Breast epithelium (tissue), 4 donors: ENCODE measurements around the gene LIN28B. TPM values are rescaled to one million over a fixed set of nuclear protein-coding genes. Genes with fewer than 3 reads are reported as not detected.

Experiments used
- DNase-seq, 2 donors: peaks; one replicate each; pipeline ENCODE4 v3.0.0-alpha.2; 2019; ENCODE audit warnings: low spot score in 2 of 2
- H3K27ac ChIP-seq, 2 donors: fragments of 200-600 bp; sonication (generic) in 1 of 2; one replicate each; pipeline ENCODE4 v1.5.1; 2016 to 2019; ENCODE audit warnings: mild to moderate bottlenecking in 1 of 2
- H3K27me3 ChIP-seq, 2 donors: fragments of 200-600 bp; sonication (generic) in 1 of 2; one replicate each; pipeline versions ENCODE4 v1.5.1 to v1.6.0; 2017 to 2019; ENCODE audit warnings: control low read depth in 1 of 2, mild to moderate bottlenecking in 1 of 2
- H3K36me3 ChIP-seq: fragments of 200-600 bp; one replicate; pipeline ENCODE4 v1.5.1; 2019
- H3K4me1 ChIP-seq, 2 donors: fragments of 200-600 bp; sonication (generic); one replicate each; pipeline ENCODE4 v1.5.1; 2016 to 2019; ENCODE audit warnings: control low read depth in 1 of 2
- H3K4me3 ChIP-seq, 3 donors: fragments of 200-600 bp; sonication (generic); 1 replicate in 2 of 3; 2 replicates in 1 of 3; pipeline ENCODE4 v1.5.1; 2016 to 2019; ENCODE audit warnings: mild to moderate bottlenecking in 3 of 3, moderate library complexity in 2 of 3
- H3K9me3 ChIP-seq, 2 donors: fragments of 200-600 bp; sonication (generic) in 1 of 2; one replicate each; pipeline ENCODE4 v1.5.1; 2016 to 2019; ENCODE audit warnings: control low read depth in 1 of 2
- POLR2A ChIP-seq: fragments of 450-650 bp; IDR thresholded peaks from one replicate; pipeline ENCODE4 v1.6.1; 2016; ENCODE audit warnings: antibody characterized with exemption, mild to moderate bottlenecking, moderate library complexity
- POLR2AphosphoS5 ChIP-seq, 3 donors: sonication (generic); formaldehyde crosslinking; IDR thresholded peaks; one replicate each; pipeline ENCODE4 v1.6.1; 2017; ENCODE audit warnings: antibody characterized with exemption in 3 of 3
- intact Hi-C: fragments of 100-400 bp; cut with DNase I; formaldehyde crosslinking; loops from one replicate; pipeline ENCODE4 v1.15.1; 2023; ENCODE audit warnings: low total_unique reads
- total RNA-seq, 3 donors: library from RNA; depleted of rRNA; stranded (reverse); fragments of >200 nt; gene quantifications; one replicate each; pipeline ENCODE4 v1.1.0, GENCODE V29; 2016
- TF ChIP-seq, protein P1 (sequence below), 3 donors: fragments of 450-650 bp; IDR thresholded peaks; one replicate each; pipeline ENCODE4 v1.5.1; 2016 to 2017; ENCODE audit warnings: antibody characterized with exemption in 3 of 3, mild to moderate bottlenecking in 3 of 3, moderate library complexity in 3 of 3

Gene LIN28B
- total RNA-seq, 3 donors from 2014 or later: not detected

DNA sequence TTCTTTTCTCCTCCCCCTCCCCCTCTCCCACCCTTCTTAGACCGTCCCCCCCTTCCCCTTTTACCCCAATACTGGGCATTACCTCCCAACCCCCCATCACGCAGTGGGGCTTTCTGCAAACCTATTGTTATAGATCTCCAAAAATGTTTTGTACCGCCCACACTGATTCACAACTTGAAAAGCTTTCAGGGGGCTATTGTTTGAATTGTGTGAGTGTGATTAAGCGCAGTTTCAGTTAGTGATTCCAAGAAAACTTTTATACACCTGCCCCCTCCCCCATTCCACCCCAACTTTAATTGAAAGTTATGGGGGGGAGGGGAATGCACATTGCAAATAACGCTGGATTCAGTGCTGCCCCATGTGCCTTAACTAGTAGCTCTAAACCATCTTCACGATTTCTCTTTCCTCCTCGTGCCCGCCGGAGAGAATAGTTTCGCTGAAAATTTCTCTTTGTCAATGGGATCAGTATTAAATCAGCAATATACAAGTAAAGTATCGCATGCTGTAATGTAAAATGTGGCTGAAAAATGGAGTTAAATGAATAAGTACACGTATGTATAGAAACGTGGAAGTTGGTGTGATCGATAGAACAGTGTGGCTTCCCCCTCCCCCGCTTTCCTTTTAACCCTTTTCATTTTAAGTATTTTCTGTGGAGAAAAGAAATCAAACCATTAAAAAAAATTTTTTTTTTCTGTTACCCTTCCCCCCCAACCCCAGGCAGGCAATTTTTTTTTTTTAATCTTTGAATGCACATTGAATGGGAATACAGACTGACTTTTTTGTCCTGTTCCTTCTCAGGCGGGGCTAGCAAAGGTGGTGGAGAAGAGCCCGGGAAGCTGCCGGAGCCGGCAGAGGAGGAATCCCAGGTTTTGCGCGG, 632 bp downstream of the LIN28B start:
- Histone ChIP-seq H3K27me3 (peaks cover 0 to 75% of the 10 kb centered on the region in 2 donors), H3K9me3 (no peaks in the 10 kb centered on the region), H3K4me1 (peaks cover 0 to 2% of the 10 kb centered on the region in 2 donors), H3K36me3 (no peaks in the 10 kb centered on the region), H3K4me3 (no peak overlapping the region), H3K27ac (no peak overlapping the region)
- DNase-seq: no peak
- intact Hi-C loops: no loop called here
- TF ChIP-seq POLR2AphosphoS5 (IDR thresholded peaks at IDR 0.05) (no peak), POLR2A (no peak)
- TF ChIP-seq, protein P1, sequence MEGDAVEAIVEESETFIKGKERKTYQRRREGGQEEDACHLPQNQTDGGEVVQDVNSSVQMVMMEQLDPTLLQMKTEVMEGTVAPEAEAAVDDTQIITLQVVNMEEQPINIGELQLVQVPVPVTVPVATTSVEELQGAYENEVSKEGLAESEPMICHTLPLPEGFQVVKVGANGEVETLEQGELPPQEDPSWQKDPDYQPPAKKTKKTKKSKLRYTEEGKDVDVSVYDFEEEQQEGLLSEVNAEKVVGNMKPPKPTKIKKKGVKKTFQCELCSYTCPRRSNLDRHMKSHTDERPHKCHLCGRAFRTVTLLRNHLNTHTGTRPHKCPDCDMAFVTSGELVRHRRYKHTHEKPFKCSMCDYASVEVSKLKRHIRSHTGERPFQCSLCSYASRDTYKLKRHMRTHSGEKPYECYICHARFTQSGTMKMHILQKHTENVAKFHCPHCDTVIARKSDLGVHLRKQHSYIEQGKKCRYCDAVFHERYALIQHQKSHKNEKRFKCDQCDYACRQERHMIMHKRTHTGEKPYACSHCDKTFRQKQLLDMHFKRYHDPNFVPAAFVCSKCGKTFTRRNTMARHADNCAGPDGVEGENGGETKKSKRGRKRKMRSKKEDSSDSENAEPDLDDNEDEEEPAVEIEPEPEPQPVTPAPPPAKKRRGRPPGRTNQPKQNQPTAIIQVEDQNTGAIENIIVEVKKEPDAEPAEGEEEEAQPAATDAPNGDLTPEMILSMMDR (IDR thresholded peaks at IDR 0.05): no peak

DNA sequence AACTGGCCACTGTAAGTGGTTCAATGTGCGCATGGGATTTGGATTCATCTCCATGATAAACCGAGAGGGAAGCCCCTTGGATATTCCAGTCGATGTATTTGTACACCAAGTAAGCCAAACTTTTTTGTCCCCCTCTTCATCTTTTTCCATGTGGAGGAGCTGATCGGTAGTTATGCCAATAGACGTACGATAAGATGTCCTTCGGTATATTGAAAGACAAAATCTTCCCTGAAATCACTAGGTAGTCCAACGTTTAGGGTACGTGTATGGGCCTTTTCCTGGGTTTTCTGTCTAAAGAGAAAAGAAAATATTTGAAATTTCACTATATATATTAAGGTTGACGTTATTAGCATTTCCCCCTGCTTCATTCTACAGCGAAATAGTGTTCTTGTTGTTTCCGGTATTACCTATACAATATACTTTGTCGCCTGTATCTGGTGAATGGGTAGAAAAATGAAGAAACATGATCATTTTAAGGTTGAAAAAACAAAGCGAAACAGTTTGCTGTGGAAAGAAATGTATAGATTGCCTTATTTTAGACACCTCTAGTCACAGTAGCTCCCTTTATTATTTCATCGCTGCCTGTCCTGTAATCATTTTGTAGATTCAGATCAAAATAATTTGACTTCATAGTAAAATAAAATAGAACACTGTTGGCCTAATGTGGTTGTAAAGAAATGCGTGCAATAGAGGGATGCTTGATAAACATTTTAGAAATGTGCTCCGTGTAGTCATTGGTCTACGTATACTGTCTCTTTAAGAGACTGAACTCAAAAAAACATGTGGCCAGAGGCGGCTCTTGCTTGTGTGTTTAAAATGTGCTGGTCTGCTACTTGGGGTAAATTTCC, 1.5 kb downstream of the LIN28B start:
- Histone ChIP-seq H3K27me3 (peaks cover 0 to 66% of the 10 kb centered on the region in 2 donors), H3K9me3 (no peaks in the 10 kb centered on the region), H3K4me3 (no peak overlapping the region), H3K4me1 (peaks cover 0 to 2% of the 10 kb centered on the region in 2 donors), H3K36me3 (no peaks in the 10 kb centered on the region), H3K27ac (no peak overlapping the region)
- intact Hi-C loops: no loop called here
- TF ChIP-seq POLR2A (no peak), POLR2AphosphoS5 (IDR thresholded peaks at IDR 0.05) (no peak)
- TF ChIP-seq, protein P1 (IDR thresholded peaks at IDR 0.05): no peak
- DNase-seq: no peak

DNA sequence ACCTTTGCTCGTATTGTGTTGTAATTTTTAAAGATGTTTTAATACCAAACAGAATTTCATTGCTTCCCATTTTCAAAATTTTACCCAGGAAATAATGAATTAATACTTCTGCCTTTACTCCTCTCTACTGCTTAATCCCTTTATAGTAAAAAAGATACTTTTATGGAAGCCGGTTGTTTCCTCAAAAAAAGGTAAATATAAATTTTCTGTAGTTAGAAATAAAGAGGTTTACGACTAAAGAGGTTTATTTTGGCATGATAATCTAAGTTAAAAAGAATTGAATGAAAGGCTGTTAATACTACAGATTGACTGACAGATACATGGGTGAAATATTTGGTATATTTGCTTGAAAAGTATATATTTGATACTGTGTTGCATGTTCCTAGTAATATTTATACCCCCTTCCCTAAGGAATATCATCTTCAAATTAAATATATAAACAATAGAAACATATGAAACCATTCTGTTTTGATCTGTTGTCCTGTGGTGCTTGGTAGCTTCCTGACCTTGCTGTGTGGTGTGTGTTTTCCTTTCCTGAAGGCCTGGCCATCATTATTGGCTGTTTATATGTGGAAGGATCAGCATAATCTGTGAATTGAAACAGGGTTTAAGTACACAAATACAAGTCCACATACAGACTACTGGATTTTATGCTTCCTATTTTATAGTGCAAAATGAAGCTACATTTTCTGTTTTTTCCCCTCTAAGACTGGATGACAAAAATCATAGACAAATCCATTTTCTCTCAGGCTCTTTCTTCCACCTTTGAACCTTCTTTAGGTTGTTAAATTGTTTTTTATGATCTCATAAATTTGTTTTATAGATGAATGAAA, 2.3 kb downstream of the LIN28B start:
- no peak for DNase-seq
- Histone ChIP-seq H3K36me3 (no peaks in the 10 kb centered on the region), H3K4me1 (peaks cover 0 to 2% of the 10 kb centered on the region in 2 donors), H3K4me3 (no peak overlapping the region), H3K27ac (no peak overlapping the region), H3K27me3 (peaks cover 0 to 58% of the 10 kb centered on the region in 2 donors), H3K9me3 (no peaks in the 10 kb centered on the region)
- intact Hi-C loops: no loop called here
- TF ChIP-seq, protein P1 (IDR thresholded peaks at IDR 0.05): no peak
- no peak for TF ChIP-seq POLR2A
- TF ChIP-seq POLR2AphosphoS5 (IDR thresholded peaks at IDR 0.05): no peak

DNA sequence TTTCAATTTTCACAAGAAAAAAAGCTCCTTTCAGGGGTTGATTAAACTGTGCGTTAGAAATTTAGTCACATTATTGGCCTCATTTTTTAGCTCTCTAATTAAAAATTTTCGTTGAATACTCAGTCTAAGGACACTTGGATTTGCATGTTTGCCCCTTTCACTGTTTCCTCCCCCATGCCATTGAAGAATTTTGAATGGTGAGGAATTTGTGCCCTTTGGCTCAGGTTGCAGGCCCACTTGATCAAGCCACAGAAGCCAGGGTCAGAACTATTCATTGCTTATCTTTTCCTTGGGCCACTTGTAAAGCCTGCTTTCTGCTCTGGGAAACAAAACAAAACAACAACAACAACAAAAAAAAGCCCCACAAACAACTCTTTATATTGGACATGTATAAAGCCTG, 12.2 kb downstream of the LIN28B start:
- intact Hi-C loops: no loop called here
- Histone ChIP-seq H3K4me1 (no peaks in the 10 kb centered on the region), H3K9me3 (no peaks in the 10 kb centered on the region), H3K36me3 (no peaks in the 10 kb centered on the region), H3K4me3 (no peak overlapping the region), H3K27ac (no peak overlapping the region), H3K27me3 (no peaks in the 10 kb centered on the region)
- no peak for DNase-seq
- TF ChIP-seq POLR2A (no peak), POLR2AphosphoS5 (IDR thresholded peaks at IDR 0.05) (no peak)
- TF ChIP-seq, protein P1 (IDR thresholded peaks at IDR 0.05): no peak
